ENCODE data around the gene WDR27.

The WDR27 gene

GRCh38 chr6:169415179-169415578 is 286.6 kb downstream of the WDR27 start:
- H2AFZ ChIP-seq (ENCODE audit: low read length), result no peak overlapping the region
- 0 out of 2 replicates have a peak, but pooled peaks cover 2% of the 10 kb centered on the region for H3K9me3 ChIP-seq (ENCODE audit: low read length)
- no peak overlapping the region for H3K9ac ChIP-seq (ENCODE audit: low read length)
- H3K36me3 ChIP-seq (ENCODE audit: insufficient read depth, low read length), result no peaks in the 10 kb centered on the region
- H4K20me1 ChIP-seq (ENCODE audit: insufficient read depth, low read length), result no peaks in the 10 kb centered on the region
- no peak for TF ChIP-seq CTCF (IDR thresholded peaks at IDR 0.05; ENCODE audit: low read length)
- no peak for TF ChIP-seq EZH2 (IDR thresholded peaks at IDR 0.05; ENCODE audit: borderline replicate concordance, low read length)
- H3K27ac ChIP-seq (ENCODE audit: low read depth, low read length, poor library complexity, severe bottlenecking), result no peak overlapping the region
- H3K9me2 ChIP-seq (ENCODE audit: low read depth, low read length), result no peaks in the 10 kb centered on the region
- no peaks in the 10 kb centered on the region for H3K79me2 ChIP-seq (ENCODE audit: insufficient read depth, low read length)
- H3K4me3 ChIP-seq (ENCODE audit: low read depth, low read length, poor library complexity, severe bottlenecking), result no peak overlapping the region
- no peaks in the 10 kb centered on the region for H3F3A ChIP-seq (ENCODE audit: insufficient read depth, low read length)
- 0 out of 2 replicates have a peak, but pooled peaks cover 9% of the 10 kb centered on the region for H3K27me3 ChIP-seq (ENCODE audit: insufficient read depth, low read length)
- no peak overlapping the region for H3K4me2 ChIP-seq (ENCODE audit: low read length)
- no peaks in the 10 kb centered on the region for H3K4me1 ChIP-seq (ENCODE audit: insufficient read depth, low read length, severe bottlenecking)

DNA sequence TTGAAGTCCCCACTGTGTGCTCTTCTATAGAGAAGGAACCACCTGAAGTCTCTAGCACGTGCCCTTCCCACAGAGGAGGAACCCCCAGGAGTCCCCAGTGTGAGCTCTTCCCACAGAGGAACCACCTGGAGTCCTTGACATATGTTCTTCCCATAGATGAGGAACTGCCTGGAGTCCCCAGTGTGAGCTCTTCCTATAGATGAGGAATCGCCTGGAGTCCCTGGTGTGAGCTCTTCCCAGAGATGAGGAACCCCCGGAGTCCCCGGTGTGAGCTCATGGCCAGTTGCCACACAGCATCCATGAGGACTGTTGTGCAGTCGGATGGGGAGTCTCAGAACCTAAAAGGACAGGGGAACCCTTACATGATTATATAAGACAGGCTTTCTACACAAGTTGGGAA is 290.1 kb downstream of the WDR27 start:
- Histone ChIP-seq H3K36me3 (ENCODE audit: insufficient read depth, low read length) (no peaks in the 10 kb centered on the region), H3K9me3 (ENCODE audit: low read length) (0 out of 2 replicates have a peak, but pooled peaks cover 2% of the 10 kb centered on the region), H4K20me1 (ENCODE audit: insufficient read depth, low read length) (no peaks in the 10 kb centered on the region), H3K4me1 (ENCODE audit: insufficient read depth, low read length, severe bottlenecking) (no peaks in the 10 kb centered on the region), H3K4me2 (ENCODE audit: low read length) (no peak overlapping the region), H3K4me3 (ENCODE audit: low read depth, low read length, poor library complexity, severe bottlenecking) (no peak overlapping the region), H3K79me2 (ENCODE audit: insufficient read depth, low read length) (no peaks in the 10 kb centered on the region), H3K27me3 (ENCODE audit: insufficient read depth, low read length) (0 out of 2 replicates have a peak, but pooled peaks cover 9% of the 10 kb centered on the region), H3F3A (ENCODE audit: insufficient read depth, low read length) (no peaks in the 10 kb centered on the region), H3K27ac (ENCODE audit: low read depth, low read length, poor library complexity, severe bottlenecking) (no peak overlapping the region), H3K9me2 (ENCODE audit: low read depth, low read length) (no peaks in the 10 kb centered on the region), H3K9ac (ENCODE audit: low read length) (no peak overlapping the region), H2AFZ (ENCODE audit: low read length) (no peak overlapping the region)
- no peak for TF ChIP-seq EZH2 (IDR thresholded peaks at IDR 0.05; ENCODE audit: borderline replicate concordance, low read length)
- no peak for TF ChIP-seq CTCF (IDR thresholded peaks at IDR 0.05; ENCODE audit: low read length)

- H4K20me1 ChIP-seq (ENCODE audit: insufficient read depth, low read length), result no peaks in the 10 kb centered on the region
- H3K9me3 ChIP-seq (ENCODE audit: low read length), result 0 out of 2 replicates have a peak, but pooled peaks cover 2% of the 10 kb centered on the region
- no peak overlapping the region for H2AFZ ChIP-seq (ENCODE audit: low read length)
- H3K36me3 ChIP-seq (ENCODE audit: insufficient read depth, low read length), result no peaks in the 10 kb centered on the region
- H3K27ac ChIP-seq (ENCODE audit: low read depth, low read length, poor library complexity, severe bottlenecking), result no peak overlapping the region
- H3K79me2 ChIP-seq (ENCODE audit: insufficient read depth, low read length), result no peaks in the 10 kb centered on the region
- H3K9me2 ChIP-seq (ENCODE audit: low read depth, low read length), result no peaks in the 10 kb centered on the region
- H3F3A ChIP-seq (ENCODE audit: insufficient read depth, low read length), result no peaks in the 10 kb centered on the region
- H3K4me2 ChIP-seq (ENCODE audit: low read length), result no peak overlapping the region
- no peak overlapping the region for H3K9ac ChIP-seq (ENCODE audit: low read length)
- no peak for TF ChIP-seq EZH2 (IDR thresholded peaks at IDR 0.05; ENCODE audit: borderline replicate concordance, low read length)
- TF ChIP-seq CTCF (IDR thresholded peaks at IDR 0.05; ENCODE audit: low read length), result no peak
- 0 out of 2 replicates have a peak, but pooled peaks cover 9% of the 10 kb centered on the region for H3K27me3 ChIP-seq (ENCODE audit: insufficient read depth, low read length)
- H3K4me1 ChIP-seq (ENCODE audit: insufficient read depth, low read length, severe bottlenecking), result no peaks in the 10 kb centered on the region
- no peak overlapping the region for H3K4me3 ChIP-seq (ENCODE audit: low read depth, low read length, poor library complexity, severe bottlenecking)
These were observed 290.5 kb downstream of the WDR27 start for GRCh38 chr6:169411296-169411695.
